Hematopoietic multipotent progenitor cell treated with erythropoietin and hydrocortisone succinate and interleukin-3 and kit ligand, for 17 days (in vitro differentiated cells): ENCODE data around the gene STEAP3.

Experiments
- DNase-seq: peaks from one replicate; pipeline ENCODE4 v3.0.0-alpha.2; 2015; ENCODE audit warnings: low spot score

STEAP3 gene

DNA sequence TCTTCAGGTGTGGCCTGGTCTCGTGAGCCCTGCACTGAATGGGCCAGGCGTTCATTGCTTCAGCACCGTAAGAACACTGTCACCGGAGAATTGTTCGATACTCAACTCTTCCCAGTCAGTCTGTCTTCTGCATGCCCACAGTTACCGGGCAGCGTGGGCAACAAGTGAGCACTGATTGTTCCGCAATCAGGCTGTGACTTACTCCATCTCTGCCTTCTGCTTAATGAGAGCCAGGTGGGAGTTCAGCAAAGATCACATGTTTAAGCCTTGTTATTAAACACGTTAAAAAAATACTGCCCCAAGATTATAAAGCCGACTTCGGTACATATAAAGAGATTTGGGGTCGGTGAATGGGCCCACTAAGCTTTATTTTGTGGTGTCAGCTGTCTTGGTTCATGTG, 3.7 kb downstream of the STEAP3 start:
- DNase-seq: no peak

GRCh38 chr2:119228136-119228535, 4.5 kb downstream of the STEAP3 start:
- no peak for DNase-seq

DNA sequence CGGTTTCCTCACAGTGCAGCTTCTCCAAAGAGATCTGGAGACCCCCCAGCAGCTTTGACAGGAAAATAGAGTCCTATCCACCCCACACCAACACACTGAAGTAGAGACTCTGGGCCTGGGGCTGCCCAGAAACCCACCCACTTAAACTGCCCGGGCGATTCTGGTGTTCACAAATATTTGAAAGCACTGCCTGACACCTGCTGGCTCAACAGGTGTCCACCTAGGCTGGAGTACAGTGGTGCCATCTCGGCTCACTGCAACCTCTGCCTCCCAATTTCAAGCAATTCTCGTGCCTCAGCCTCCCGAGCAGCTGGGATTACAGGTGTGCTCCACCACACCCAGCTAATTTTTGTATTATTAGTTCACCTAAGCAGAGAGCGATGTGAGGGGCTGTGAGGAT, 5.3 kb downstream of the STEAP3 start:
- DNase-seq: no peak

DNA sequence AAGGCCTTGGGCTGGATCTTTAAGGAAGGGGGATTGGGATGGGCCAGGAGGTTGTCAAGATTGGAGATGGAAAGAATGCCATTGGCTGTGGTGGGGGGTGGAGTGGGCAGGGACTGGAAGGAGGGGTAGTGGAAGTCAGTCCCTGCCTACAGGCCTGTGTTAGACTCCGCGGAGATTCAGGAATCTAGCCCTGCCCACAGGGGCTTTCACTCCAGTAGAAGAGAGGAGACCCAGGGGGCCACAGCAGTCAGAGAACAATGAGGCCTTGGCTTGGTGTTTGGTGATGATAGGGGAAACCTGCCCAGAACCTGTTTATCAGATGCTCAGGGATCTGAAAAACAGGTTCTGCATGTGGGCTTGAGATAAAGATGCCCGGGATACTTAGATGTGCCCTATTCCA, 6.1 kb downstream of the STEAP3 start:
- DNase-seq: no peak

- no peak for DNase-seq
These were observed 6.9 kb downstream of the STEAP3 start for GRCh38 chr2:119230219-119231185.

- DNase-seq: no peak
These were observed 8.5 kb downstream of the STEAP3 start for GRCh38 chr2:119231975-119232665.

DNA sequence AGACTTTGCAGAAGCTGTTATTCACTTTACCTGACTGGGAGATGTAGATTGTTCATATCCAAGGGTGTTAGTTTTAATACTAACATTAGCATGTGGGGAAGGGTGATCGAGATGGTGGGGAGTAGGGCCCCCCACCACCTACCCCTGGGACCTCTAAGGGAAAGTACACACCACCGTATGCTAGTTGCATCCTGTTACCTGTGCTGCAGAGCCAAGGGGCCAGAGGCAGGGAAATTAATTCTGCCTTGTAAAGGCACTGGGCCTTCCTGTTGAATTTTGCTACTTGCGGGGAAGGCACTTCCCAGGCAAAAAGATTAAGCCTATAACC, 9.0 kb downstream of the STEAP3 start:
- DNase-seq: no peak

DNA sequence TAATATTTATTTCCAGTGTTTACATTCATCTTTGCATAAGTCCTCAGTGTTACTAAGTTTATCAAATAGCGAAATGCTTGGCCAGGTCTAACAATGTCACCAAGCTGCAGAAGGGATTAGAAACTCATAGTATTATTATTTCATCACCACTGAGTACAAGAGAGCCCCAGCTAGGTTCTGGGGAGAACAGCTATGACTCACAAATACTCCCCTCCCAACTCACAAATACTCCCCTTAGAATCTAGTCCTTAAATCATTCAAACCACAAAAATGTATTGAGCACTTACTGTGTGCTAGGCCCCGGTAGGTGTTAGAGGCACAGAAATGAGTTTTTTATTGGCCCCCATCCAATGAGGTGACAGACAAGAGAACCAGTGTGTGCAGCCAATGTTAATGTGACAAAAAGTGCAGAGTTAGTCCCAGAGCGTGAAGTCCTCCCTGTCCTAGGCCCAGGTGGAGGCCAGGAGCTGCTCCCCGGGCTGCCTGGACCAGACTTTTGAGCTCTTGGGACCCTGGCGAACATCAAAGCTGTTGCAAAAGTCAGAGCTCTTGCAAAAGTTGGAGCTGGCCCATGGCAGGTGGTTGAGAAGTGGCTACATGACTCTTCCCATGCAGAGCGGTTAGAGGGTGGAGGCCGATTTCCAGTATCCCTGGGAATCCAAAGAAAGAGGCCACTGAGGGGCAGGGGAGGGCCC, 9.8 kb downstream of the STEAP3 start:
- no peak for DNase-seq

- DNase-seq: no peak
These were observed 10.7 kb downstream of the STEAP3 start for GRCh38 chr2:119234021-119235019.

DNA sequence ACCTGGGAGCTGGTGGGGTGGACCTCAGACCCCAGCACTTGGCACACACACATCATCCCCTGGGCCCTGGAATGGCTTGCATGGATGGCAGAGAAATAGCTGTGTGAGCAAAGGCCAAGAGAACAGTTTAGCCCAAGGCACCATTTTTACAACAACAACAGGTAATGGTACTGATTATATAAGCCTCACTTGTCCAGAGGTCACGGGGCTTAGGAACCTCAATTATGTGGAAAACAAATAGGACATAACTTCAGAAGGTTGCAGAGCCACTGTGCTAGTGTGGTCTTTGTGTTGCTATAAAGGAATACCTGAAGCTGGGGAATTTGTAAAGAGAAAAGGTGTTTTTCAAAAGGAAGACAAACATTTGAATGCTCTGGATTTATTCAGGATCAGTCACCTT, 13.2 kb downstream of the STEAP3 start:
- DNase-seq: no peak

- no peak for DNase-seq
These were observed 16.9 kb downstream of the STEAP3 start for GRCh38 chr2:119240311-119241204.

DNA sequence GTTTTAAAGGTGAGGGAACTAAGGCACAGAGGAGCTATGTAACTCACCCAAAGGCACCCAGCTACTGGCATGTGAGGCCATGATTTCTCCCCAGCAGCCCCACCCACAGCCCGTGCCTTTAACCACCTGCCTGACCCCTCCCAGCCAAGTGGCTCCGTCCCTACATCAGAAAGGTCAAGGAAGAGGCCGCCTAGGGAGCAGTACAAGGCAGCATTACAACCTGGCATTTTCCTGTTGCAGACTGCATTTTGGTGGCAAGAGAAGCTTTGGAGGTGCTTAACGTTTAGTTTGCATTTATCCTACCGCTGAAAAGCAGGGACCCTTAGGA, 17.5 kb downstream of the STEAP3 start:
- DNase-seq: no peak

- DNase-seq: no peak
These were observed 18.9 kb downstream of the STEAP3 start for GRCh38 chr2:119242276-119243119.

- no peak for DNase-seq
These were observed 20.0 kb downstream of the STEAP3 start for GRCh38 chr2:119243621-119244020.

DNA sequence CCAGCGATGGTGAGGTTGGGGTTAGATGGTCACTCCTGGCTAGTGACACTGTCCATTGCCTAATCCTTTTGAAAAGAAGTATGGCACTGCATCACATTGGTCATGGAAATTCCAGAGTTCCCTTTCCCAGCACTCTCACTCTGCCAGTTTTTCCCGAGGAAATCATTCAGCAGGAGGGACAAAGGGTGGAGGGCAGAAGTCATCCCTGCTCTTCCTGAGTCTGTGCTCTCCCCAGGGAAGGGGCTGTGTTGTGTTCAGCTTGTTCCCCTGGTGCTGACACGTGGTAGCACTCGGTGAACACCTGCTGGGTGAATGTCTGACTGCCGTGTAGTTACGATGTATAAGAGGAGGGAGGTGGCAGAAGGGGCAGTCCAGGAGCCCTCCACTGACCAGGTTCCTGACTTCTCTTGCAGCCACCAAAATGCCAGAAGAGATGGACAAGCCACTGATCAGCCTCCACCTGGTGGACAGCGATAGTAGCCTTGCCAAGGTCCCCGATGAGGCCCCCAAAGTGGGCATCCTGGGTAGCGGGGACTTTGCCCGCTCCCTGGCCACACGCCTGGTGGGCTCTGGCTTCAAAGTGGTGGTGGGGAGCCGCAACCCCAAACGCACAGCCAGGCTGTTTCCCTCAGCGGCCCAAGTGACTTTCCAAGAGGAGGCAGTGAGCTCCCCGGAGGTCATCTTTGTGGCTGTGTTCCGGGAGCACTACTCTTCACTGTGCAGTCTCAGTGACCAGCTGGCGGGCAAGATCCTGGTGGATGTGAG, 21.6 kb downstream of the STEAP3 start:
- DNase-seq: no peak

- no peak for DNase-seq
These were observed 22.2 kb downstream of the STEAP3 start for GRCh38 chr2:119245841-119246230.

GRCh38 chr2:119246884-119247843, 23.5 kb downstream of the STEAP3 start:
- no peak for DNase-seq

DNA sequence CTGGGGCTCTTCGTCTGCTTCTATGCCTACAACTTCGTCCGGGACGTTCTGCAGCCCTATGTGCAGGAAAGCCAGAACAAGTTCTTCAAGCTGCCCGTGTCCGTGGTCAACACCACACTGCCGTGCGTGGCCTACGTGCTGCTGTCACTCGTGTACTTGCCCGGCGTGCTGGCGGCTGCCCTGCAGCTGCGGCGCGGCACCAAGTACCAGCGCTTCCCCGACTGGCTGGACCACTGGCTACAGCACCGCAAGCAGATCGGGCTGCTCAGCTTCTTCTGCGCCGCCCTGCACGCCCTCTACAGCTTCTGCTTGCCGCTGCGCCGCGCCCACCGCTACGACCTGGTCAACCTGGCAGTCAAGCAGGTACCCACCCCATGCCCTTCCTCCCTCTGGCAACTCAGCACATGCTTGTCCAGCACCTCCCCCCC, 24.2 kb downstream of the STEAP3 start:
- DNase-seq: no peak
